ENCODE measurements around the gene NPC2.
"Not testable (repeated sequence)": the region's sequence is repeated elsewhere in the genome, so short reads cannot be mapped to it uniquely, and the experiment has no call there.

Gene NPC2

GRCh38 chr14:74456684-74457564 lies 36.2 kb downstream of the NPC2 start:
- H3K4me2 ChIP-seq (ENCODE audit: low read length), result no peak overlapping the region
- no peak overlapping the region for H3K18ac ChIP-seq (ENCODE audit: low read length)
- no peak for DNase-seq
- H3K36me3 ChIP-seq (ENCODE audit: control insufficient read depth in 1 of 2, insufficient read depth in 2 of 2, low read length in 2 of 2), result no peaks in the 10 kb centered on the region
- H2BK5ac ChIP-seq (ENCODE audit: low read depth, low read length, poor library complexity), result no peak overlapping the region
- H3K4me1 ChIP-seq (ENCODE audit: control insufficient read depth in 1 of 2, insufficient read depth in 2 of 2, low read length in 2 of 2), result no peaks in the 10 kb centered on the region
- no peak overlapping the region for H3K4ac ChIP-seq (ENCODE audit: low read depth, low read length)
- H2AFZ ChIP-seq (ENCODE audit: insufficient read depth, low read length, poor library complexity), result no peak overlapping the region
- H3K27ac ChIP-seq (ENCODE audit: low read depth, low read length), result no peak overlapping the region
- no peak overlapping the region for H3K23ac ChIP-seq (ENCODE audit: low read length)
- no peak overlapping the region for H4K91ac ChIP-seq (ENCODE audit: low read depth, low read length)
- H3K9ac ChIP-seq (ENCODE audit: low read length), result no peak overlapping the region
- H3K79me1 ChIP-seq (ENCODE audit: low read length), result no peaks in the 10 kb centered on the region
- no peak overlapping the region for H2AK5ac ChIP-seq (ENCODE audit: low read length)
- no peak overlapping the region for H2BK12ac ChIP-seq (ENCODE audit: low read length)
- H4K12ac ChIP-seq (ENCODE audit: low read depth, low read length), result no peak overlapping the region
- no peak overlapping the region for H4K8ac ChIP-seq (ENCODE audit: low read depth, low read length)
- no peaks in the 10 kb centered on the region for H3K27me3 ChIP-seq (ENCODE audit: insufficient read depth, low read length)
- H2BK120ac ChIP-seq (ENCODE audit: insufficient read depth, low read length, poor library complexity), result no peak overlapping the region
- H3K9me3 ChIP-seq (ENCODE audit: insufficient read depth, low read depth, low read length), result peaks cover 2% of the 10 kb centered on the region
- peak overlapping the region; percentile 39 for H3K4me3 ChIP-seq (ENCODE audit: low read depth, low read length)
- H3K79me2 ChIP-seq (ENCODE audit: control insufficient read depth, insufficient read depth, low read length, poor library complexity), result no peaks in the 10 kb centered on the region
- H3K14ac ChIP-seq (ENCODE audit: low read length), result no peak overlapping the region
- no CpG with 5 or more reads among the region's 17 CpGs for WGBS (ENCODE audit: extremely low coverage, insufficient coverage, insufficient read length)

- H3K79me1 ChIP-seq (ENCODE audit: low read length); H3K36me3 ChIP-seq (ENCODE audit: control insufficient read depth in 1 of 2, insufficient read depth in 2 of 2, low read length in 2 of 2); H3K4me3 ChIP-seq (ENCODE audit: low read depth, low read length); H2AK5ac ChIP-seq (ENCODE audit: low read length); DNase-seq; H3K4ac ChIP-seq (ENCODE audit: low read depth, low read length); H3K9ac ChIP-seq (ENCODE audit: low read length); H3K23ac ChIP-seq (ENCODE audit: low read length); H4K8ac ChIP-seq (ENCODE audit: low read depth, low read length); H3K27me3 ChIP-seq (ENCODE audit: insufficient read depth, low read length); H3K27ac ChIP-seq (ENCODE audit: low read depth, low read length); H3K4me1 ChIP-seq (ENCODE audit: control insufficient read depth in 1 of 2, insufficient read depth in 2 of 2, low read length in 2 of 2); H4K12ac ChIP-seq (ENCODE audit: low read depth, low read length); H4K91ac ChIP-seq (ENCODE audit: low read depth, low read length); H2BK5ac ChIP-seq (ENCODE audit: low read depth, low read length, poor library complexity); H3K9me3 ChIP-seq (ENCODE audit: insufficient read depth, low read depth, low read length); H2AFZ ChIP-seq (ENCODE audit: insufficient read depth, low read length, poor library complexity); H2BK120ac ChIP-seq (ENCODE audit: insufficient read depth, low read length, poor library complexity); H3K14ac ChIP-seq (ENCODE audit: low read length); H3K79me2 ChIP-seq (ENCODE audit: control insufficient read depth, insufficient read depth, low read length, poor library complexity); H2BK12ac ChIP-seq (ENCODE audit: low read length); H3K18ac ChIP-seq (ENCODE audit: low read length); H3K4me2 ChIP-seq (ENCODE audit: low read length): not testable (repeated sequence)
- no CpG with 5 or more reads among the region's 5 CpGs for WGBS (ENCODE audit: extremely low coverage, insufficient coverage, insufficient read length)
These were observed 38.7 kb downstream of the NPC2 start for GRCh38 chr14:74454397-74454796.

GRCh38 chr14:74444866-74445265 lies 48.2 kb downstream of the NPC2 start:
- no CpG with 5 or more reads among the region's 3 CpGs for WGBS (ENCODE audit: extremely low coverage, insufficient coverage, insufficient read length)
- no peaks in the 10 kb centered on the region for H3K9me3 ChIP-seq (ENCODE audit: insufficient read depth, low read depth, low read length)
- H3K79me2 ChIP-seq (ENCODE audit: control insufficient read depth, insufficient read depth, low read length, poor library complexity), result no peaks in the 10 kb centered on the region
- no peak overlapping the region for H2AK5ac ChIP-seq (ENCODE audit: low read length)
- DNase-seq, result no peak
- H3K14ac ChIP-seq (ENCODE audit: low read length), result no peak overlapping the region
- no peak overlapping the region for H4K91ac ChIP-seq (ENCODE audit: low read depth, low read length)
- H3K36me3 ChIP-seq (ENCODE audit: control insufficient read depth in 1 of 2, insufficient read depth in 2 of 2, low read length in 2 of 2), result no peaks in the 10 kb centered on the region
- no peak overlapping the region for H3K9ac ChIP-seq (ENCODE audit: low read length)
- no peak overlapping the region for H2BK5ac ChIP-seq (ENCODE audit: low read depth, low read length, poor library complexity)
- H3K4ac ChIP-seq (ENCODE audit: low read depth, low read length), result no peak overlapping the region
- no peak overlapping the region for H3K4me2 ChIP-seq (ENCODE audit: low read length)
- no peak overlapping the region for H4K8ac ChIP-seq (ENCODE audit: low read depth, low read length)
- no peaks in the 10 kb centered on the region for H3K4me1 ChIP-seq (ENCODE audit: control insufficient read depth in 1 of 2, insufficient read depth in 2 of 2, low read length in 2 of 2)
- H2BK12ac ChIP-seq (ENCODE audit: low read length), result no peak overlapping the region
- H3K4me3 ChIP-seq (ENCODE audit: low read depth, low read length), result no peak overlapping the region
- H3K79me1 ChIP-seq (ENCODE audit: low read length), result no peaks in the 10 kb centered on the region
- H3K23ac ChIP-seq (ENCODE audit: low read length), result no peak overlapping the region
- no peaks in the 10 kb centered on the region for H3K27me3 ChIP-seq (ENCODE audit: insufficient read depth, low read length)
- no peak overlapping the region for H3K27ac ChIP-seq (ENCODE audit: low read depth, low read length)
- no peak overlapping the region for H2AFZ ChIP-seq (ENCODE audit: insufficient read depth, low read length, poor library complexity)
- H4K12ac ChIP-seq (ENCODE audit: low read depth, low read length), result no peak overlapping the region
- H2BK120ac ChIP-seq (ENCODE audit: insufficient read depth, low read length, poor library complexity), result no peak overlapping the region
- H3K18ac ChIP-seq (ENCODE audit: low read length), result no peak overlapping the region

- Histone ChIP-seq H3K27ac (ENCODE audit: low read depth, low read length) (no peak overlapping the region), H3K23ac (ENCODE audit: low read length) (no peak overlapping the region), H3K27me3 (ENCODE audit: insufficient read depth, low read length) (no peaks in the 10 kb centered on the region), H4K12ac (ENCODE audit: low read depth, low read length) (no peak overlapping the region), H4K91ac (ENCODE audit: low read depth, low read length) (no peak overlapping the region), H3K79me2 (ENCODE audit: control insufficient read depth, insufficient read depth, low read length, poor library complexity) (no peaks in the 10 kb centered on the region), H2BK120ac (ENCODE audit: insufficient read depth, low read length, poor library complexity) (no peak overlapping the region), H3K18ac (ENCODE audit: low read length) (no peak overlapping the region), H3K14ac (ENCODE audit: low read length) (no peak overlapping the region), H3K9ac (ENCODE audit: low read length) (no peak overlapping the region), H2AK5ac (ENCODE audit: low read length) (no peak overlapping the region), H3K79me1 (ENCODE audit: low read length) (no peaks in the 10 kb centered on the region), H4K8ac (ENCODE audit: low read depth, low read length) (no peak overlapping the region), H3K9me3 (ENCODE audit: insufficient read depth, low read depth, low read length) (no peaks in the 10 kb centered on the region), H2BK12ac (ENCODE audit: low read length) (no peak overlapping the region), H3K36me3 (ENCODE audit: control insufficient read depth in 1 of 2, insufficient read depth in 2 of 2, low read length in 2 of 2) (no peaks in the 10 kb centered on the region), H2AFZ (ENCODE audit: insufficient read depth, low read length, poor library complexity) (no peak overlapping the region), H3K4ac (ENCODE audit: low read depth, low read length) (no peak overlapping the region), H3K4me2 (ENCODE audit: low read length) (no peak overlapping the region), H2BK5ac (ENCODE audit: low read depth, low read length, poor library complexity) (no peak overlapping the region), H3K4me1 (ENCODE audit: control insufficient read depth in 1 of 2, insufficient read depth in 2 of 2, low read length in 2 of 2) (peaks cover 0 to 2% of the 10 kb centered on the region in 2 experiments), H3K4me3 (ENCODE audit: low read depth, low read length) (no peak overlapping the region)
- no peak for DNase-seq
These were observed 50.3 kb downstream of the NPC2 start for GRCh38 chr14:74442757-74443156.
